Tibial nerve (tissue), 4 donors: ENCODE measurements around the gene TMEM191C.
"Not testable (repeated sequence)": the region's sequence is repeated elsewhere in the genome, so short reads cannot be mapped to it uniquely, and the experiment has no call there.

ENCODE experiments used
- CTCF ChIP-seq, 5 experiments: fragments of 200-600 bp in 3 of 5; fragments of 450-650 bp in 2 of 5; sonication (generic) in 3 of 5; IDR thresholded peaks; one replicate each; pipeline ENCODE4 v1.5.1; 2016 to 2019; ENCODE audit warnings: antibody characterized with exemption in 5 of 5, mild to moderate bottlenecking in 3 of 5, moderate library complexity in 2 of 5
- EP300 ChIP-seq, 2 donors: sonication (generic); formaldehyde crosslinking; IDR thresholded peaks; one replicate each; pipeline ENCODE4 v1.6.1; 2017; ENCODE audit warnings: antibody characterized with exemption in 2 of 2, mild to moderate bottlenecking in 1 of 2
- POLR2A ChIP-seq, 2 donors: fragments of 450-650 bp; IDR thresholded peaks; one replicate each; pipeline ENCODE4 v1.6.1; 2017; ENCODE audit warnings: antibody characterized with exemption in 2 of 2, mild to moderate bottlenecking in 2 of 2, moderate library complexity in 2 of 2

GRCh38 chr22:21473664-21474063, 6.5 kb downstream of the TMEM191C start:
- not testable (repeated sequence) for TF ChIP-seq CTCF, EP300, POLR2A (IDR thresholded peaks at IDR 0.05)
